OCI-LY3 (cell line): ENCODE results near the gene UIMC1.

Experiments
- H2AFZ ChIP-seq: fragments of 200-600, 300-600 bp; shearing (Covaris generic); 2 replicates; pipeline ENCODE4 v1.6.0; 2014; ENCODE audit warnings: antibody characterized with exemption, low read depth, low read length
- H3K27ac ChIP-seq: fragments of 200-600, 300-600 bp; sonication (generic); 2 replicates; pipeline ENCODE4 v1.5.1; 2014; ENCODE audit warnings: mild to moderate bottlenecking, low read length, moderate library complexity, mixed read lengths
- H3K27me3 ChIP-seq: fragments of 200-600, 300-600 bp; sonication (generic); 2 replicates; pipeline ENCODE4 v1.6.1; 2014; ENCODE audit warnings: low read depth, low read length, mixed read lengths
- H3K36me3 ChIP-seq: fragments of 200-600, 300-600 bp; sonication (generic); replicated peaks from 2 replicates; pipeline ENCODE3; 2014; ENCODE audit warnings: low read depth, low read length, mixed read lengths
- H3K4me1 ChIP-seq: fragments of 300-600, 200-600 bp; sonication (generic); 2 replicates; pipeline ENCODE4 v1.6.1; 2014; ENCODE audit warnings: low read length, mixed read lengths
- H3K4me2 ChIP-seq: fragments of 200-600, 300-600 bp; sonication (generic); 2 replicates; pipeline ENCODE4 v1.6.1; 2014; ENCODE audit warnings: low read length, mixed read lengths
- H3K4me3 ChIP-seq: fragments of 300-600, 200-600 bp; sonication (generic); 2 replicates; pipeline ENCODE4 v1.5.1; 2014; ENCODE audit warnings: antibody characterized with exemption, mild to moderate bottlenecking, low read length, moderate library complexity
- H3K79me2 ChIP-seq: fragments of 300-600, 200-600 bp; shearing (Covaris generic); 2 replicates; pipeline ENCODE4 v1.6.1; 2014; ENCODE audit warnings: mild to moderate bottlenecking, low read length, mixed read lengths
- H3K9ac ChIP-seq: fragments of 300-600, 200-600 bp; shearing (Covaris generic); 2 replicates; pipeline ENCODE4 v1.6.0; 2014; ENCODE audit warnings: mild to moderate bottlenecking, low read length, moderate library complexity
- H3K9me3 ChIP-seq: fragments of 200-600, 300-600 bp; shearing (Covaris generic); 2 replicates; pipeline ENCODE4 v1.6.1; 2014; ENCODE audit warnings: low read length, mixed read lengths; ENCODE audit not compliant: insufficient read depth
- H4K20me1 ChIP-seq: fragments of 200-600, 300-600 bp; sonication (generic); 2 replicates; pipeline ENCODE4 v1.6.1; 2016; ENCODE audit warnings: low read length, mixed read lengths; ENCODE audit not compliant: insufficient read depth
- EZH2phosphoT487 ChIP-seq: fragments of 200-600 bp; shearing (Covaris generic); IDR thresholded peaks from 2 replicates; pipeline ENCODE4 v1.6.1; 2018; ENCODE audit warnings: antibody characterized with exemption, mixed run types, low read depth
- TF ChIP-seq, protein P1 (sequence below): fragments of 200-600, 300-600 bp; sonication (generic); IDR thresholded peaks from 2 replicates; pipeline ENCODE4 v1.5.1; 2014; ENCODE audit warnings: antibody characterized with exemption, low read length, low read depth

UIMC1 gene

DNA sequence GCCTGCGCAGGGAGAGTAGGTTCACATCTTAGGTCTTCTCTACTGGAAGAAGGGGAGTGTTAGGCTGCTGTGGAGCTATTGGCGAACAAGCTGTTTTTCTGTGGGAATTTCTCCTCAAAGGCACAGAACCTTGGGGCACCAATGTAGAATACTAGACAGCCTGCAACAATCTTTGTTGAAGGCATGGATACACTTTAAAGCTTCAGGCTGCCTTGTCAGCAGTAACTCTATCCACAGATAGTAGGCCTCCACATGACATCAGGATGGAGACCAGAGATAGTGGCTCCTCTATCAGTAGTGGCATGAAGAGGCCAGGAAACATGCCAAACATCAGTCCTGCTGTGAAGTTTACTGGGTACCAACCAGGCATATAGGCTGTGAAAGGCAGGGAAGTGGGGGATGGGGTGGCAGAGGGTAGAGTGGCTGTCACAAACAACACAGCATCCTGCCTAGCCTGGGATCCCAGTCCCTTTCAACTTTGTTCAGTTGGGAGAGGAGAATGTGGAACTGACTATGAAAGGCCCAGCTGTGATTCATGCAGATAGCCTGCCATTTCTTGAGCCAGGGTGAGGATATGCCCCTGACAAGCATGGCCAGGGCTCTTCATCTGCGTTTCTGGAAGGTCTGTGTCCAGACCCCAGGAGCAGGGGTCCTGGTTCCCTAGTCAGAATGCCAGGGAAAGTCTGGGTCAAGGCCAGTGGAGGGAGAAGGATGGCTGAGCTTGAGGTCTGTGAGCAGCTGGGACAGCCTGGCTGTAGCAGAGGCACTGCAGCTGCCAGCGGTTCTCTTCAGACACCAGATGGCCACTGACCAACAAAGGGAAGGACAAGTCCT, 106.4 kb downstream of the UIMC1 start:
- peaks cover 36% of the 10 kb centered on the region for H3K4me1 ChIP-seq
- H4K20me1 ChIP-seq = no peaks in the 10 kb centered on the region

DNA sequence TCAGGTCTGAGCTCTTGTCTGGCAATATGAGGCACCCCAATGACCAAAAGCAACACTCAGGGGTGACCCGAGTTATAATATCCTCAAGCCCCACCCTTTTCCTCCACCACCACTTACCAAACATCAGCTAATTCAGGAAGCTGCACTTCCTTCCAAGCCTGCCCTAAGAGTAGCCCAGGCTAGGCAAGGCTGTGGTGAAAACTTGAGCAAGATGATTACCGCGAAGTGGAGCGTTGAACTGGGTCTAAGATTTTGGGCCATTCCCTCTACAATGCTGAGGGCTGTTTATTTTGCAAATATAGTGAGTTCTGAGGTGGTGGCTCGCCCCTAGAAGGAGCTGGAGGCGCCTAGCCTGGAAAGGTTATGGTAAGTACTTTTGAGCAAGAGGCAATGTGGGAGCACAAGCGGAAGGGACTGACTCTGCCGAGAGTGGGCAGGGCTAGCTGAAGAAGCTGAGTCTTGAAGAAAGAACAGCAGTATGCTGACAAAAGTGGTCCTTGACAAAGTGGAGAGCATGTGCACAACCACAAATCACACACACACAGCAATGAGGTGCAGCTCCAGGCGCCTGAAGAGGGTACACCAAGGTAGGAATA, 107.2 kb downstream of the UIMC1 start, which contains the start of gene HK3:
Gene HK3 (minus strand): TSS at position 51 of the 596 bp plus-strand sequence. CDS start 3,187 bp downstream, outside the sequence.
- no peak for TF ChIP-seq EZH2phosphoT487
- TF ChIP-seq, protein P1, sequence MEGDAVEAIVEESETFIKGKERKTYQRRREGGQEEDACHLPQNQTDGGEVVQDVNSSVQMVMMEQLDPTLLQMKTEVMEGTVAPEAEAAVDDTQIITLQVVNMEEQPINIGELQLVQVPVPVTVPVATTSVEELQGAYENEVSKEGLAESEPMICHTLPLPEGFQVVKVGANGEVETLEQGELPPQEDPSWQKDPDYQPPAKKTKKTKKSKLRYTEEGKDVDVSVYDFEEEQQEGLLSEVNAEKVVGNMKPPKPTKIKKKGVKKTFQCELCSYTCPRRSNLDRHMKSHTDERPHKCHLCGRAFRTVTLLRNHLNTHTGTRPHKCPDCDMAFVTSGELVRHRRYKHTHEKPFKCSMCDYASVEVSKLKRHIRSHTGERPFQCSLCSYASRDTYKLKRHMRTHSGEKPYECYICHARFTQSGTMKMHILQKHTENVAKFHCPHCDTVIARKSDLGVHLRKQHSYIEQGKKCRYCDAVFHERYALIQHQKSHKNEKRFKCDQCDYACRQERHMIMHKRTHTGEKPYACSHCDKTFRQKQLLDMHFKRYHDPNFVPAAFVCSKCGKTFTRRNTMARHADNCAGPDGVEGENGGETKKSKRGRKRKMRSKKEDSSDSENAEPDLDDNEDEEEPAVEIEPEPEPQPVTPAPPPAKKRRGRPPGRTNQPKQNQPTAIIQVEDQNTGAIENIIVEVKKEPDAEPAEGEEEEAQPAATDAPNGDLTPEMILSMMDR = no peak
- Histone ChIP-seq H3K36me3 (peaks cover 33% of the 10 kb centered on the region), H3K27me3 (no peaks in the 10 kb centered on the region), H3K27ac (no peak within 1 kb of the TSS), H3K4me1 (peaks cover 36% of the 10 kb centered on the region), H3K4me3 (no peak within 1 kb of the TSS), H3K4me2 (no peak within 1 kb of the TSS), H4K20me1 (no peaks in the 10 kb centered on the region), H2AFZ (no peak within 1 kb of the TSS), H3K9ac (no peak within 1 kb of the TSS), H3K9me3 (no peaks in the 10 kb centered on the region), H3K79me2 (no peaks in the 10 kb centered on the region)

More for the DNA sequence above, 106.4 kb downstream of the UIMC1 start:
- H3K9me3 ChIP-seq = no peaks in the 10 kb centered on the region
- H3K4me3 ChIP-seq = no peak overlapping the region
- no peak overlapping the region for H2AFZ ChIP-seq
- no peaks in the 10 kb centered on the region for H3K79me2 ChIP-seq
- H3K36me3 ChIP-seq = peaks cover 39% of the 10 kb centered on the region
- no peak overlapping the region for H3K4me2 ChIP-seq
- H3K9ac ChIP-seq = no peak overlapping the region
- H3K27ac ChIP-seq = no peak overlapping the region
- H3K27me3 ChIP-seq = no peaks in the 10 kb centered on the region
- TF ChIP-seq EZH2phosphoT487 = no peak
- TF ChIP-seq, protein P1 = no peak

DNA sequence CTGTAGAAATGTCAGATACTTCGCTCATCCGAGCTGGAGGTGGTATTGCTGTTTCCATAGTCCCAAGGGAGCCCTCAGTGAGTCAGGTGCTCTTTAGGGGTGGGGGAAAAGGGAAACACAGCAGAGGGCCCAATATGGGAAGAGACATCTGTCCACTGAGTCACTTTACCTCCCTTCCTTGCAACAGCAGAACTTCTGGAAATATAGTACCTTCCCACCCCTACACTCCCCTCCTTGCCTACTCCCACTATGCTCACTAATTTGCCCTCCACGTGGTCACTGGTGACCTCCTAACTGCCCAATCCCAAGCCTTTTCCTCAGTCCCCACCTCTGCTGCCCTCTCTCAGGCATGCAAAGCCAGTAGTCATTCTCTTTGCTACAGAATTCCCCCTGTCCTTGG, 109.3 kb downstream of the UIMC1 start:
- Histone ChIP-seq H3K4me2 (no peak overlapping the region), H4K20me1 (no peaks in the 10 kb centered on the region), H3K79me2 (no peaks in the 10 kb centered on the region), H3K4me3 (no peak overlapping the region), H3K9me3 (no peaks in the 10 kb centered on the region), H3K27ac (no peak overlapping the region), H3K4me1 (peaks cover 22% of the 10 kb centered on the region), H2AFZ (no peak overlapping the region), H3K27me3 (no peaks in the 10 kb centered on the region), H3K9ac (no peak overlapping the region), H3K36me3 (peaks cover 20% of the 10 kb centered on the region)
- no peak for TF ChIP-seq EZH2phosphoT487
- TF ChIP-seq, protein P1 = no peak

GRCh38 chr5:176895831-176896230, 110.7 kb downstream of the UIMC1 start:
- Histone ChIP-seq H3K79me2 (no peaks in the 10 kb centered on the region), H2AFZ (no peak overlapping the region), H3K27me3 (no peaks in the 10 kb centered on the region), H3K9me3 (no peaks in the 10 kb centered on the region), H3K4me2 (no peak overlapping the region), H3K4me1 (peaks cover 10% of the 10 kb centered on the region), H4K20me1 (no peaks in the 10 kb centered on the region), H3K27ac (no peak overlapping the region), H3K4me3 (no peak overlapping the region), H3K36me3 (peaks cover 11% of the 10 kb centered on the region), H3K9ac (no peak overlapping the region)
- no peak for TF ChIP-seq EZH2phosphoT487
- TF ChIP-seq, protein P1 = no peak
